NCI-H2196 treated with DMSO at 0.1 percent for 48 hours (cell line): ENCODE results near the gene DUSP5.
"Not testable (repeated sequence)": the region's sequence is repeated elsewhere in the genome, so short reads cannot be mapped to it uniquely, and the experiment has no call there.

ENCODE experiments used
- DNase-seq: peaks from one replicate; lab custom pipeline; 2025; ENCODE audit not compliant: unreplicated experiment; lab: John Stamatoyannopoulos, UW

The DUSP5 gene

GRCh38 chr10:110514848-110515247 lies 17.1 kb downstream of the DUSP5 start:
- DNase-seq = no peak

- DNase-seq = no peak
These were observed 19.2 kb downstream of the DUSP5 start for GRCh38 chr10:110516815-110517492.

- DNase-seq = no peak
These were observed 24.8 kb downstream of the DUSP5 start for GRCh38 chr10:110522365-110522988.

GRCh38 chr10:110523736-110524135 lies 26.0 kb downstream of the DUSP5 start:
- DNase-seq = no peak

- DNase-seq = no peak
These were observed 26.6 kb downstream of the DUSP5 start for GRCh38 chr10:110524179-110524858.

- no peak for DNase-seq
These were observed 27.1 kb downstream of the DUSP5 start for GRCh38 chr10:110524859-110525232.

- no peak for DNase-seq
These were observed 27.9 kb downstream of the DUSP5 start for GRCh38 chr10:110525349-110526260.

- no peak for DNase-seq
These were observed 30.0 kb downstream of the DUSP5 start for GRCh38 chr10:110527731-110528171.

GRCh38 chr10:110528224-110528996 lies 30.7 kb downstream of the DUSP5 start:
- no peak for DNase-seq

GRCh38 chr10:110528997-110529524 lies 31.4 kb downstream of the DUSP5 start:
- not testable (repeated sequence) for DNase-seq

GRCh38 chr10:110529596-110530011 lies 31.9 kb downstream of the DUSP5 start:
- no peak for DNase-seq

GRCh38 chr10:110530131-110530831 lies 32.6 kb downstream of the DUSP5 start:
- no peak for DNase-seq

GRCh38 chr10:110531687-110532086 lies 34.0 kb downstream of the DUSP5 start:
- no peak for DNase-seq

GRCh38 chr10:110532628-110533027 lies 34.9 kb downstream of the DUSP5 start:
- not testable (repeated sequence) for DNase-seq

- DNase-seq = no peak
These were observed 35.4 kb downstream of the DUSP5 start for GRCh38 chr10:110533149-110533548.

- no peak for DNase-seq
These were observed 36.9 kb downstream of the DUSP5 start for GRCh38 chr10:110534571-110534970.

- no peak for DNase-seq
These were observed 38.5 kb downstream of the DUSP5 start for GRCh38 chr10:110535958-110536891.

GRCh38 chr10:110539091-110539490 lies 41.4 kb downstream of the DUSP5 start:
- no peak for DNase-seq
